ENCODE measurements around the gene LAPTM4A.

LAPTM4A gene

DNA sequence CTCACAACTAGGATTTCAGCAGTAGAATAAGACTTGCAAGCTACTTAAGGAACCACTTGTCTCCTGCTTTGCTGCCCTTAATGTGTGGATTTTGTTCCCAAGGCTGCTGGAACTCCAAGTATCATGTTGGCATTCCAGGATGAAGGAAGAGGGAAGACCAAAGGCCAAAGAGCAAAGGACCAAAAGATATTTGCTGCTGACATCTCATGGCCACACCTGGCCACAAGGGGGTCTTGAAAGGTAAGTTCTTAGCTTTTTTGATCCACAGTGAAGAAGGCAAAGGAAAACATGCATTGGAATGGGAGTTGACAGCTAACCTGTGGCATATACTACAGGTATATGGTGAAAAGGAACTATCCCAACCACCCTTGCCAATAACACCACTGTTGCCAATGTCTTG, 35.1 kb downstream of the LAPTM4A start:
- DNase-seq, result no peak

DNA sequence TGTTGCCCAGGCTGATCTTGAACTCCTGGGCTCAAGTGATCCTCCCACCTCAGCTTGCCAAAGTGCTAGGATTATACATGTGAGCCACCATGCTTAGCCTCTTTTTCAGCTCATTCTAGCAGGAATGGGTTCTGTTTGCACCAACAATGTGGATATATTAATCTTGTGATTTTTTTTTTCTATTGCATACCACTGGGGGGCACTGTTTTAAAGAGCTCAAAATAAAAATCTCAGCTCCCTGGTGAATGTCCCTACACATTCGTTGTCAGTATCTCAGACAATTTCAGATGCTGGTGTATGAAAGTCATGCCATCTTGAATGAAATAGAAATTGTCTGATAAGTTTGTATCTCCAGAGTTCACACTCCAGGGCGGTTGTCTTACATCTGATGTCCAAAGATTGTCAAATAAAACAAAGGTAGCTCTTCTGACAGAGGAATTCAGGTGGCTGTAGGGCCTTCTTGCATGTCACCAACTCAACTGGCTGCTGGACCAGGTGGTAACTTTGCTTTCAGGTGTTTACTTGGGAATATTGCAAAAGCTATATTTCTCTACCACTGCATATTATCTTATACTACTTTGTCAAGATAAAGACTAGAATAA, 35.8 kb downstream of the LAPTM4A start:
- DNase-seq, result no peak

DNA sequence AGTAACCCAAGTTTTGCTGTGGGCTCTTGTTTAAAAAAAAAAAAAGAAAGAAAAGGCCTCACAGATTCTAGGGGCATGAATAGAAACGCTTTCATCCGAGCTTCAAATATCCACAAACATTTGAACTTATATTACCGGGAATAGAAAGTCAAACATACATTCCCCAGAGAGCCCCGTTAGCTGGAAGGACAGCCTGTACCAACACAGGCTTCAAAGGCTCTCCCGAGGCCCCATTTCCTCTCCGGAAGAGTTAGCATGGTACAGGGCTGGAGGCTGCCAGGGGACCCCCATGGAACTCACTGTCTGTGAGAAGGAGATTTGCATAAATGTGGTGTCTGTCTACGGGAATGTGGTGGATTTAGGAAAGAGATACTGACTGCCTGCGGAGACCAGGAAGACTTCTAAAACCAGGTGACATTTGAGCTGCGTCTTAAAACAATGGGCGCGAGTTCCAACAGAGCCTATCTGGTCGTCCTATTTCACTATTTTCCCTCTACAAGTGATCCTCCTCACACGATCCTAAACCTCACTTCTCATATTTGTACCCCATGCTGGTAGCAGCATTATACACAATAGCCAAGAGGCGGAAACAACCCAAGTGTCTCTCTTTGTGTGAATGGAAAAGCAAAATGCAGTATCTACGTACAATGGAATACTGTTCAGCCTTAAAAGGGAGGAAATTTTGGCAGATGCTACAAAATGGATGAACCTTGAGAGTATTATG, 38.1 kb downstream of the LAPTM4A start:
- no peak for DNase-seq

DNA sequence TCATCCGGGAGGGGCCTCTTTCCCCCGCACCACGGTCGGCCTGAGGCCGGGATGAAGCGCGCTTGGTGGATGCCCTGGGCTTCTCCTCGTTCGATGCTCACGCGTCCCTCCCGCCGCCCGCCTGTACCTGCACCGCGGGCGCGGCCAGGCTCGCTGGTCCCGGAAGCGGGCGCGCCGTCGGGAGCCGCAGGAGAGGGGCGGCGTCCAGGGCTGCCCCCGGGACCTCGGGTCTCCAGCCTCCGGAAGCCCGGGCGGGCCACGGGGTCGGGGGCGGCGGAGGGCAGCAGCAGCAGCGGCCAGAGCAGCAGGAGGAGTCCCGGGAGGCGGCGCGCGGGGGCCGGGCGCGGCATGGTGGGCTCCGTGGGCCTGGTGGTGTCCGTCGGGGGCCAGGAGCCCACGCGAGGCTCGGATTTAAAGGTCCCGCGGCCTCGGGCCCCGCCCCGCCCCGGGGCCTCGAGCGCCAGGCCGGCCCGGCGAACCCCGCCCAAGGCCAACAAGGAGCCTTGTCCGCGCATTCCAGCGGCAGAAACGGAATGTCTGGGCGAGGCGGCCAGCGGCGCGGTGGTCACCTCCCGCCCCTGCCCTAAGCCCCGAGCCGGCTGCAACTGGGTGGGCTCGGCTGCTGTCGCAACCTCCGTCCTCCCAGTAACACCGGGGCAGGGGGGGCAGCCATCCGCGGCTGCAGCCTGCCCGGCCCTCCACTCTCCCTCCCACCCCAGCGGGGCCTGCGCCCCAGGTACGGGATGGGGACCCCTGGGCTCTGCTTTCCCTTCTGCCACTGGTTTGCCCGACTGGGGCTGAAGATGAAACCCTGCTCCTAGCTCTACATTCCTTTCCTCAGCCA, 38.9 kb downstream of the LAPTM4A start, which contains the start of gene MATN3:
Gene MATN3 (minus strand): TSS at position 387 of the 844 bp plus-strand sequence. CDS start 37 bp downstream, at position 350.
- DNase-seq, result no peak

DNA sequence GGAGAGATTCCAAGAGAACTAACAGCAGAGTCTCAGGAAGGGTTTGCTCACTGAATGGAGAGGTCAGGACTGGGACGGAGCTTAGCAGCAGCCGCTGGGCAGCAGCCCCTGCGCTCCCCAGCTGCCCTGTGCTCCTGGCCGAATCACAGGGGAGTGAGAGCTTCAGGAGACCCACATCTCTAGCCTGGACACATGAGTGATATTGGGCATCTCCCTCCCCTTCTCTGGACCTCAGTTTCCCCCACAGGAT, 39.5 kb downstream of the LAPTM4A start:
- no peak for DNase-seq

DNA sequence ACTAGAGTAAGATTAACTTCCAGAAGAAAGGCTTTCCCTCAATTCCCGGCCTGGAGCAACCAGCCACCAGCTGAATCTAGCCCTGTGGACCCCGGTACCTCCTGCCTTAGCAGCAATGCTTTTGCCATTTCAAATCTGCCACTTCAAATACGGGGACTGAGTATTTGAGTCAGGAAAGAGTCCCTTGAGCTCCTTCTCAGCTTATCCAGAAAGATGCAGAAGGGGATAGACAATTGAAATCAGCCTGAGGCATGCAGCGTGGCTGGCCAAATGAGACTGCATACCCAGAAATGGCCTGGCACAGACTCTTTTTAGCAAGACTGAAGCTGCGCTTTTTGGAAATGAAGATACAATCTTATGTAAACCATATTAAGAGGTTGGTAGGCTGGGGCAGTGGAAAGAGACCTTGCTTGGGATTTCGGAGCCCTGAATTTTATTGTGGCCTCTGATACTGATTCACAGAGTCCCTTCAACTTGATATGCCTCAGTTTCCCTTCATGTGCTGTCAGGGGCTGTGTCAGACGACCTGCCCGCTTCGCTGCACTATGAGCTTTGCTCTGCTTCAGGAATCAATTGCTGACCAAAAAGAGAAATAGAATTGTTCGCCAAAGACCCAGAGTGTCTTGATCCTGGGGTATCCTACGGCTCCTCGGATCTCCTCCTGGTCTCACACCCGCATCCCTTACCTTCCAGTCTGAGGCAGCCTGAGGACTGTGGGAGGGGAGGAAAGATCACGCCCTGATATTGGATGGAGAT, 40.0 kb downstream of the LAPTM4A start:
- DNase-seq, result no peak

DNA sequence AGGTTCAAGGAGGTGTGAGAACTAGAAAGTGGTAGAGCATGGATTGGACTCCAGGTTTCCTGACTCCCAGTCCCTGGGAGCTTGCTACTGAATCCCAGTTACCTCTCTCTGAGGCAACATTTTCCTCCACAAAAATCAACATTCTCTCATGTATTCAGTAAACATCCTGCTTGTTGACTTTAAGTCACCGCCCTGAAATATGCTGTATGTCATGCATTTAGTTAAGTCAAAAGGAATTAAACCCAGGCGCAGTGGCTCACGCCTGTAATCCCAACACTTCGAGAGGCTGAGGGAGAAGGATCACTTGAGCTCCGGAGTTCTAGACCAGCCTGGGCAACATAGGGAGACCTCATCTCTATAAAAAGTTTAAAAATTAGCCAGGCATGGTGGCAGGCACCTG, 42.7 kb downstream of the LAPTM4A start:
- no peak for DNase-seq

DNA sequence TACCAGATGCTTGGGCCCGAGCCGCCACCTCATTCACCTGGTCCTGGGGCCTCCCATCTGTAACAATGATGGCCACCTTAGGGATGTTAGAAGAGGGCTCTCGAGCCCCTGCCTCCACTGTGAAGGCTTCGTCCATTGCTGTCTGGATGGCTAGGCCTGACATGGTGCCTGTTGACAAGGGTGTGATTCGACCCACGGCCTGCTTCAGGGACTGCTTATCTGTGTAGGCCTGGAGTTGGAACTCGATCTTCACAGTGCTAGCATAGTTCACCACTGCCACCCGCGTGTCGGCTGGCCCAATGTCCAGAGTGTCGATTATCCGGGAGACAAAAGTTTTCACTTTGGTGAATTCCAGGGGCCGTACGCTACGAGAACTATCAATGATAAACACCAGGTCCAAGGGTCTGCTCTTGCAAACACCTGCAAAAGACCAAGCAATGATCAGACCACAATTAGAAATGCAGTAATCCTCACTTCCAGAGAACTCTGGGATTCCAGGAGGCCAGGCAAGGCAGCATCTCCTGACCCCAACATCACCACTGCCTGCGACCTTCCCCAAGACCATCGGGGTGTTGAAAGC, 45.4 kb downstream of the LAPTM4A start:
- DNase-seq, result no peak

DNA sequence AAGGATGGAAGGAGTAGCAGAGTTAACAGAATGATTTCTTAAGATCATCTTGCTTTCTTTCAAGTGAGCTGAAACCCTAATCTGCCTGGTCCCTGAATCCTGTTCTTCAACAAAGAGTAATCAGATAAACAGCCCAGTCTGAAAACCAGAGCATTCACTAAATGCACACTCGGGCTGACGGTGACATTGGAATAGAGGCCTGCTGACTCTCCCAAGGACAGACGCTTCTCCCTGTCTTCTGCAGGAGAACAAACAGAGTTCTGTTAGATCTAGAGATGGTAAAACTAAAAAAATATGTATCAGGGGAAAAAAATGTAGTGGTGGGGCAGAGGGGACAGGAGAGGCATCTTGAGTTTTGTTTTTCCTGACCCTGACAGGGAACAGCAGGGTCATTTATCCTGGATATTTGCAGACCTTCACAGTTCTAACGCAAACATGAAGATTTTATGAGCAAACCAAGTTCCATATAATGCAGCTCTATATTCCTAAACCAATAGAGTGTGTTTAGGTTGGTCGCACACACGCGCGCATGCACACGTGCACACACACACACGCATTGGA, 46.3 kb downstream of the LAPTM4A start:
- DNase-seq, result no peak

DNA sequence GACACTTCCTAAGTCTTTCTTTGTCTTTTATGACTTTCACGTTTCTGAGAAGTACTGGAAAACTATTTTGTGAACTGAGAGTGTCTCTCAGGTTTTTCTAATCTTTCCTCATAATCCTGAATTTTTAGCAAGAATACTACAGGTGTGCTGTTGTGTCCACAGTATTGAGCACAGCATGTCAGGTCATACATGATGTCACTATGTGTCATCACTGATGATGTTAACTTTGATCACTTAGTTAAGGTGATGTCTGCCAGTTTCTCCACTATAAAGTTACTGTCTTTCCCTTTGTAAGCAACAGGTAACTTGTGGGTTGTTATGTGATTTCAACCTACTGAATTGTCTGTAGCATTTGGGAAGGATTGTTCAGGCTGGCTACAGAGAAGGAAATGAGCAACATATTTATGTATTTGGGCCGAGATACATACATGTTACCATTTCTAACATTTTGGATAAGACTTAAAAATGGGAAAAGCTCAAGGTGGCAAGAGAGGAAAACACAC, 50.0 kb downstream of the LAPTM4A start:
- no peak for DNase-seq

DNA sequence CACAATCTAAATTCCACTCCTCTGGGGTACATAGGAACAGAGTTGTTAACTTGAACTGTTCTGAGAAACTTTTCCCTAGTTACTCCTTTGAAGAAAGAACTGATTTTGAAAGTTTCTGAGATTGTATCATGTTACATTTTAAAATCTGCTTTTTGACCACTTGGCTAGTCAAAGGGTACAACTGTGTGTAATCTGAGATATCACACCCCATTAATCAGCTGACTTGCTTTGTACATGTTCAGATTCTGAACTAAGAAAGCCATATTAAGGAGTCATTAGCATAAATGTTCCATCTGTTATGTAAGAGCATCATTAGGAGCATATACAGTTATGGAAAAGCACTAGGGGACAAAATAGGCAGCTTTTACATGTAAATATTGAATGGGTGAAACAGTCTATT, 57.7 kb downstream of the LAPTM4A start:
- no peak for DNase-seq

DNA sequence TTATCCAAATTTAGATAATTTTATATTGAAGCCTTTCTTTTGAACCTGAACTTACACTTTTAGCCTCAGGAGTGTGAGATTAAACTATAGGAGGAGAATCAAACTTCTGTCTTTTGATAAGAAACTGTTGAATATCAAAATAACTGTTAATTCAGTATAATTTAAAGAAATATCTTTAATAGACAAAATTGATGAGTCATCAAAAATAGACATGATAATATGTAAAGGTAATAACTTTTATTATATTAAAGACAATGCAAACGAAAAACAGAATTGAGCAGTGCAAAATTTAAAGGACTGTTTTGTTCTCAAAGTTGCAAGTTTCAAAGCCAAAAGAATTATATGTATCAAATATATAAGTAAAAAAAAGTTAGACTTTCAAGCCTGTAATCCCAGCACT, 59.5 kb downstream of the LAPTM4A start:
- no peak for DNase-seq

DNA sequence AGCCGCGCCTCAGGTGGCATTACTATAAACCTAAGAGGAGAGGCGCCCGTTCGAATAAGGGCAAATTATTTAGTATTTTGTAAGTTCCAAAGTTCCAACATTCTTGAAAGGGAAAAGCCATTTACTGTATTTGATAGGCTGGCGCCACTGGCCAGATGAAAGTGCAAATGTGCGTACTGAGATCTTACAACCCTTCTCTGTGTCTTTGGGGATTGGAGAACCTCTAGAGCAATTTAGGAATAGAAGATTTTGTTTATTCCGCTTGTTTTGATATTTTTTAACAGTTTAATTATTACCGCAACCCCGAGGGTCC, 61.1 kb downstream of the LAPTM4A start:
- no peak for DNase-seq

DNA sequence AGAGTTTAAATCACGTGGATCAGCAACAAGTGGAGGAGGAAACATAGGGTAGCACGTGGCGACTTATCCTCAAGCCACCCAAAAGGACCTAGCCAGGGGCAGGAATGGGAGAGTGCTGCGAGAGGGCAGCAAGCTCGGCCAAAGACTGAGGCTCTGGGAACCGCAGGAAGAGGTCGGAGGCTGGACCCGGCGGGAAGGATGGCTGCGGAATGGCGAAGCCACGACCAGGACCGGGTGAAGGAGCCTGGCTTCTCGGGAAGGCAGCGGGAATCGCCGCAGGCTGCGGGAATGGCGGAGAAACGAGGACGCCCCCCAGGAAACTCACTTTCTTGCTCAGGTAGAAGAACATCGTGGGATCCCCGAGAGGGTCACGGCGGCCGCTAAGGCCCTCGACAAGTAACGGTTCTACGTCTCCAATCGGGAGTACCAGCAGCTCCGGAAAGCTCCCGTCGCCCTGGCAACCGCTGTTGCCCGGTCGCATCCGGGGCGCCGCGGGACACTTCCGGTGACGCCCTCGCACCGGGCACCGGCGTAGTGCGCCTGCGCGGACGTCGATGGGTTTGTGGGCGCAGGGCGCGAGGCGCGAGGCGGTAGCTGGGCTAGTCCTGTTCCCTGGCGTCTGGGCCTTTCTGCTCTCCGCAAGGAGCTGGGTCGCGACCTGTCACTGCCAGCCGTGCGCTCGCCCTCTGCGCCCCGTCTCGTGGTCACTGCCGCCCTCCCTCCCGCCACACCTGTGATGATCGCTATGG, 61.6 kb downstream of the LAPTM4A start, which contains the start of gene WDR35:
Gene WDR35 (minus strand): TSS at position 439 of the 749 bp plus-strand sequence. CDS start 90 bp downstream, at position 349.
- DNase-seq, result peak; percentile 67

DNA sequence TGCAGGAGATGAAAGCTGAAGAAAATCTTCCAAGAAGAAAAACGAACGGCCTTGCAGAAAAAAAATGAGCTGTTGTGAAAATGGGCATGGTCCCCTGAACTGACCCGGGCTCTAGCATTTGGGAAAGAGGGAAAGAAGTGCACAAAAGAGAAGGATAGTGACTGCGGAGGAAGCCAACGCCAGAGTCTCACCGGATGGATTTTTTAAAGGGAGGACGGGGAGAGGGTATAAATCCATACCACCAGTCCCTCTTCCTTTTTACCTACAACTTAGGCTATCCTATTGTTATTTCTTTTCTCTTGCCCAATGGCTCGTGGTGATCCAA, 62.1 kb downstream of the LAPTM4A start:
- DNase-seq, result no peak

DNA sequence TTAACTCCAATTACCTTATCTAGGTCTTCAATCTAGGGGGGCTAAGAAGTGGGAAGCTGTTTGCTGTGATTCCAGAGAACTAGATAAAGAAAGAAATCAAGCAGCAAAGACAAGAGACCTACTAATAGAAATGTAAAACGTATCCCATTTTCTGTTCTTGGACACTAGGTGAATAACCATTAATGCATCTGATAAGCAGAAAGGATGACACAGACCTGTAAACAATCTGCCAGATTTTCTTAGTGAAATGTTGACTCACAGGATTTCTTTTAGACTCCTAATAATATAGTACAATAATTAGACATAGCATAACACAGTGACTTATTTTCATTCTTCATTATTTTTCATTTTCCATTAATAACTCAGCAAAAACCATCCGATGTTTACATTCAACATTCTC, 62.8 kb downstream of the LAPTM4A start:
- DNase-seq, result no peak

DNA sequence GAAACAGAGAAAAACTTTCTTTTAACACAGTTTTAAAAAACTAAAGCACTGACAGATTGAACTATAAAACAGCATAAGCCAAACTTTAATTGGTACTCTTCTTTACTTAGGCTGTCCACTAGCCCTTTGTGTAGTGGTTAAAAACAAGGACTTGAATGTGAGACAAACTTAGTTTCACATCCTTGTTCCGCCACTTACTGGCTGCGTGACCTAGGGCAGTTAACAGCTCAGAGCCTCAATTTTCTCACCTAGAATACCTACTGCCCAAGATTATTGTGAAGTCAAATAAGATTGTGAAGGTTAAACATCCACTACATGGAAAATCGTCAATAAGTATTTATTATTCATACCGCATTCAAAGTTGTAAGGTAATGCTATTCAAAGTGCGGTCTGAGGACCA, 63.5 kb downstream of the LAPTM4A start:
- no peak for DNase-seq
